Activated CD8-positive, alpha-beta memory T cell treated with anti-CD3 and anti-CD28 coated beads, Interleukin-2, amount 50 U/mL, for 48 hours (primary cell): ENCODE data around the gene SH3BP2.
"Not testable (repeated sequence)": the region's sequence is repeated elsewhere in the genome, so short reads cannot be mapped to it uniquely, and the experiment has no call there.

Experiments
- DNase-seq: peaks from one replicate; pipeline ENCODE4 v3.0.0-alpha.2; 2020

The SH3BP2 gene

DNA sequence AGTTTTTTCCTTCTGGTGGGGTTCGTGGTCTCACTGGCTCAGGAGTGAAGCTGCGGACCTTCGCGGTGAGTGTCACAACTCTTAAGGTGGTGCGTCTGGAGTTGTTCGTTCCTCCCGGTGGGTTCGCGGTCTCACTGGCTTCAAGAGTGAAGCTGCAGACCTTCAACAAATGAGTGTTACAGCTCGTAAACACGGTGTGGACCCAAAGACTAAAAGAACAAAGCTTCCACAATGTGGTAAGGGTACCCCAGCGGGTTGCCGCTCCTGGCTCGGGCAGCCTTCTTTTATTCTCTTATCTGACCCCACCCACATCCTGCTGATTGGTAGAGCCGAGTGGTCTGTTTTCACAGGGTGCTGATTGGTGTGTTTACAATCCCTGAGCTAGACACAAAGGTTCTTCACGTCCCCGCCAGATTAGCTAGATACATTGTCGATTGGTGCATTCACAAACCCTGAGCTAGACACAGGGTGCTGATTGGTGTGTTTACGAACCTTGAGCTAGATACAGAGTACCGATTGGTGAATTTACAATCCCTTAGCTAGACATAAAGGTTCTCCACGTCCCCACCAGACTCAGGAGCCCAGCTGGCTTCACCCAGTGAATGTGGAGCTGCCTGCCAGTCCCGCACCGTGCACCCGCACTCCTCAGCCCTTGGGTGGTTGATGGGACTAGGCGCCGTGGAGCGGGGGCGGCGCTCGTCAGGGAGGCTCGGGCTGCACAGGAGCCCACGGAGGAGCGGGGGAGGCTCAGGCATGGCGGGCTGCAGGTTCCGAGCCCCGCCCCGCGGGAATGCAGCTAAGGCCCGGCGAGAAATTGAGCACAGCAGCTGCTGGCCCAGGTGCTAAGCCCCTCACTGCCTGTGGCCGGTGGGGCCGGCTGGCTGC is 30.2 kb upstream of the SH3BP2 start:
- not testable (repeated sequence) for DNase-seq

DNA sequence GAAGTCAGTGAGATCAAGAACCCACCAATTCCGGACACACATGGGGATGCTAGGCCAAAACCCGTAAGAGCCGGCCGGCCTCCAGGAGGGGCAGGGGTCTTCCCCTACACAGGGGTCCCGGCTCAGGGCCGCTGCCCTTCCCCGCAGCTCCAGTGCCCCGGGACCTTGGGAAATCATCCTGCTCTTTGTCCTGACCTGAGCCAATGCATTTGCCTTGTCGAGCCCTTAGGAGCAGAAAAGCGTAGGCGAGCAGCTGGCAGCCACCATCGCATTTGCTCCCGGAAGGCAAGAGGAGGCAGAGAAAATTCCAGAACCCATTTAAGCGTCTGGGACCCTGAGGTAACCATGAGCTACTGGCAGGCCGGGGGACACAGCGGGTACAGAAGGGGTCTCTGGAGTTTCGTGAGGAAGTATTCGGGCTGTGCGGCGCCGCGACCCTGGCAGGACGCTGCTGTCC is 29.3 kb upstream of the SH3BP2 start:
- DNase-seq: no peak

DNA sequence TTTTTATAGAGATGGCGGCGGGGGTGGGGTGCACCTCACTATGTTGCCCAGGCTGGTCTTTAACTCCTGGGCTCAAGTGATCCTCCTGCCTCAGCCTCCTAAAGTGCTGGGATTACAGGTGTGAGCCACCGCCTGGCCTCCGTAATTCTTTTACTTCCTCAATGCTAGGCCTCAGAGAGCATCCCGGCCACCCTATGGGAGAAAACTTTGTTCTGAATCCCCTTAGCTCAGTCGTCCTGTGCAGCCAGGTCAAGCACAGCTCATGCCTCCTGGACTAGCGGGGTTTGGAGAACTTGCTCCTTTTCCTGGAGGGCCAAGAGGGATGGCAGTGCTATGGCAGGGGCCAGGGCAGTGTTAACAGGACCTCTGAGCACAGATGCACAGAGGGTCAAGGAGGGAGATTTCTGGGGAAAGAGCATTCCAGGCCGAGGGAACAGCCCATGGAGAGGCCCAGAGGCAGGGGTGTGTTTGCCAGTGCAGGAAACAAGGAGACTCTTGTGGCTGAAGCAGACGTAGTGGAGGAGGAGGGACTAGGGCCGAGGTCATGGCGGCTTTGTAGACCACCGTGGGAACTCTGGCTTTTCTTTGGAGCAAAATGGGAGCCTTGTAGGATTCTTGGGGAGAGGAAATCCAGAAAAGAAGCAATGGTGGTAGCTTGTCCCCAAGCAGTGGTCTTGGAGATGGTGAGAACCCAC is 26.9 kb upstream of the SH3BP2 start:
- no peak for DNase-seq

DNA sequence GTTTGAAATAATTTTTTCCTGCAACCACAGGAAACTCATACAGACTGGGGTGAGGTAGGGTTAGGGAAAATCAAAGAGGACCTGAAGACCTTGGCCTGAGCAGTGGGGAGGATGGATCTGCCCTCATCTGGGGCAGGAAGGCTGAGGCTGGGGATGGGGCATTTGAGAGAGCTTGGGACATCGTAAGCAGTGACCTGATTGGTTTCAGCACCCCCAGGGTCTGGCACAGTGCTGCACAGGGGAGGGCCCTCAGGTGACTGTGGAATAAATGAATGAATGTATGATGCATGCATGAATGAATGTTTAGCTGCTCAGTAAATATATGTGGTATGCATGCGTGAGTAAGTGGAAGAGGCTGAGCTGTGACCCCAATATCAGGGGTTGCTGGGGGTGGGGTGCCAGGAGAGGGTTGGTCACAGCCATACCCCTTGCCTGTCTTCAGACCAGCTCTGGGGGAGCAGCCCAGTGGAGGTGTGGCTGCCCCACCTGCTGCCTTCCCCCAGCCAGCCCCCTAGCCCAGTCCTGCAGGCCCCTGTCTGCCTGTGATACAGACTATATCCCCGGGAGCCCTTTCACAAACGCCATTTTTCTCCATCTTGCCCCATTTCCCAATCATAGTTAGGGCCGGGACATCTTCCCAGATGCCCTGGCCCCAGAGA is 25.7 kb upstream of the SH3BP2 start:
- DNase-seq: no peak

DNA sequence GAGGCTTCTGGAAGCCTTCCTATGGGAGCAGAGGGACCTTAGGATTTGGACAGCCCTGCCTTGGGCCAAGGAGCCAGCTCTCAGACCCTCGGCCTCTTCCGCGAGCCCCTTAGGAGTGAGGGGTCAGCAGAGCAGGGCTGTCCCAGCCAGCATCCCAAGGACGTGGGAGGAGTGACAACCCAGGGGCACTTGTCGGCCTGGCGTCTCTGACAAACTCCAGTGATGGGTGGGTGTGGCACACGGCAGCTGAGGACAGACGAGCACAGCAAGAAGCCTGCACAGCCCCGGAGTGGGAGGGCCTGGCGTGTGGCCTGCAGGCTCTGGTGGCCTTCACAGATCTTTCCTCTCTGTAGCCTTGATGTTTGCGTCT is 25.2 kb upstream of the SH3BP2 start:
- no peak for DNase-seq

DNA sequence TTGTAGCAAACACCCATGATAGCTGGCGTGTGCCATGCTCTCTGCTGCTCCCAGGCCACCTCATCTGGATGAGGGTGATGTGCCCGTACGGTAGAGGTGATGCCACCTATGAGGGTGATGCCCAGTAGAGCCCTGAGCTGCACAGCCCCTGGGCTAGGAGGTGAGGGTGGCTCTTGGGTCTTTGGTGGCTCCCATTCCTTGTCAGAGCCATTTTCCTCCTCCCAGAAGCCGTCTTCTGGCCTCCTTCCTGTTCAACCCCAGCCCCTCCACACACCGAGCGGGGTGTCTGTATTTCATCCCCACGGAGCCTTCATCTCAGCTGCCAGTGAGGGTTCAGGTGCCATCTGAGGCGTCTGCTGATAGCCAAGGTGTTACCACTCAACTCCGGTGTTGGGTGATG is 24.8 kb upstream of the SH3BP2 start:
- DNase-seq: no peak

DNA sequence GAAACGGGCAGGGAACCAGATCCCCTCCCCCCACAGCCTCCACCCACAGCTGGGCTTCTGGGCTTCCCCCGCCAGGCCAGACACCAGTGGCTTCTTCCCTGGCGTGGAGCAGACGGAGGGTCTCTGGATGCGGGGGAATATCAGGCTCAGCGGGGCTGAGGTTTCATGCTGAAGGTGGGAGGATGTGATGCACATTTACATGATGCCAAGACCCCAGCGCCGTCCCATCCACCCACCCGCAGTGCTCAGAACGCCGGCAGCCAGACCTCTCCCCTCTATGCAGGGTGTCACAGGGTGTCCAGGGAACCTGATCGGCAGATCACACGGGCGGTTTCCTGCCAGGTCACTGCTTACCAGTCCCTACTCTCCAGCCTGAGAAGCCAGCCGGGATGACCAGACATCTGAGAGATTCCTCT is 24.0 kb upstream of the SH3BP2 start:
- DNase-seq: no peak

DNA sequence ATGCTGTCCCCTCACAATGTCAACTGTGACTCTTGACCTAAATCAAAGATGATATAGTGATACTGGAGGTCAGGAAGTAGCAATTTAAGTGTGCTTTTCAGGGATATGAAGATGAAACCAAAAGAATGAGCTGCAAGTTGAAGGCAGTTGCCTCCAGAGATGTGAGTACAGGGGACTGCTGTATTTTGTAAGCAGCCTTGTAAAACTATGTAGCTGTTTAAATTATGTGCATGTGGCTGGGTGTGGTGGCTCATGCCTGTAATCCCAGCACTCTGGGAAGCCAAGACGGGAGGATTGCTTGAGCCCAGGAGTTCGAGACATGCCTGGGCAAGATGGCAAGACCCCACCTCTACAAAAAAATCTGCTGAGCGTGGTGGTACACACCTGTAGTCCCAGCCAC is 21.6 kb upstream of the SH3BP2 start:
- DNase-seq: no peak

DNA sequence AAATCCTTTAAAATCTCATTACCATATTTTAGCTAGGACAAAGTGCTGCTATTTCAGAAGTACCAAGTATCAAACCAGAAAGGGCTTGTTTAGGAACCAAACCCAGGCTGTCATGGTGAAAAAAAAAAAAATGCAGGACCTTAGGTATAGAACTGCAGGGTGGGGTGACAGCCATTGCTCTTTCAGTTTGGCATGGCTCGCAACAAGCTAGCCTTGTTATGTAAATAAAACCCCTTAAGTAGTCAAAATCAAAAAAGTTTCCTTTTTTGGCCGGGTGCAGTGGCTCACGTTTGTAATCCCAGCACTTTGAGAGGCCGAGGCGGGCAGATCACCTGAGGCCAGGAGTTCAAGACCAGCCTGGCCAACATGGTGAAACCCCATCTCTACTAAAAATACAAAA is 12.2 kb upstream of the SH3BP2 start:
- not testable (repeated sequence) for DNase-seq

DNA sequence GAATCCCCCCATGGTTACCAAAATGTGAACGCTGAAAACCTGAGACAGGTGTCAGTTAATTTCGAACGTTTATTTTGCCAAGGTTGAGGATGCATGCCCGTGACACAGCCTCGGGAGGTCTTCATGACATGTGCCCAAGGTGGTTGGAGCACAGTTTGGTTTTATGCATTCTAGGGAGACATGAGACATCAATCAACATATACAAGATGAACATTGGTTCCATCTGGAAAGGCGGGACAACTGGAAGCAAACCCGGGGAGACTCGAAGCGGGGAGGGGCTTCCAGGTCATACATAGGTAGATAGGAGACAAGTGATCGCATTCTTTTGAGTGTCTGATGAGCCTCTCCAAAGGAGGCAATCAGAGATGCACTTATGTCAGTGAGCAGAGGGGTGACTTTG is 11.0 kb upstream of the SH3BP2 start:
- no peak for DNase-seq

DNA sequence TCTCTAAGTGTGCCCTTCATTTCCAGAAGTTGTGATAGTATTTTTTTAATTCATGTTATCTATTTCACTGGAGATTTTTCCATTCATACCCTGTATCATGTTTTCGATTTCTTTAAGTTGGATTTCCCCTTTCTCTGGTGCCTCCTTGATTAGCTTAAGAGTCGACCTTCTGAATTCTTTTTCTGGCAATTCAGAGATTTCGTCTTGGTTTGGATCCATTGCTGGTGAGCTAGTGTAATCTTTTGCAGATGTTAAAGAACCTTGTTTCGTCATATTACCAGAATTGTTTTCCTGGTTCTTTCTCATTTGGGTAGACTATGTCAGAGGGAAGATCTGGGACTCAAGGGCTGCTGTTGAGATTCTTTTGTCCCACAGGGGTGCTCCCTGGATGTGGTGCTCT is 9.1 kb upstream of the SH3BP2 start:
- no peak for DNase-seq

DNA sequence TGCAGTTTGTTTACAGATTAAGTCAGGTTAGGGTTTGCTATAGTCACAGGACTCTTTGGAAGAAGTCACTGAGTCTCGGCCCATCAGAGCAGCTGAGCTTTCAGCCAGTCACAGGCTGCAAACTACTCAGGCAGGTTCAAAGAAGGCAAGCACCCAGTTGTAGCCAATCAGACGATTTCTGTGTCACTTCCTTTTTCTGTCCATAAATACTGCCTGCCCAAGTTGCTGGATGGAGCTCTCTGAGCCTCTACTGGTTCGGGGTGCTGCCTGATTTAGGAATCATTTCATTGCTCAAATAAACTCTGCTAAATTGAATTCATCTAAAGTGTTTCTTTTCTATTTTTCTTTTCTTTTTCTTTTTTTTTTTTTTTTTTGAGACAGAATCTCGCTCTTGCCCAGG is 7.3 kb upstream of the SH3BP2 start:
- peak; percentile 59 for DNase-seq

DNA sequence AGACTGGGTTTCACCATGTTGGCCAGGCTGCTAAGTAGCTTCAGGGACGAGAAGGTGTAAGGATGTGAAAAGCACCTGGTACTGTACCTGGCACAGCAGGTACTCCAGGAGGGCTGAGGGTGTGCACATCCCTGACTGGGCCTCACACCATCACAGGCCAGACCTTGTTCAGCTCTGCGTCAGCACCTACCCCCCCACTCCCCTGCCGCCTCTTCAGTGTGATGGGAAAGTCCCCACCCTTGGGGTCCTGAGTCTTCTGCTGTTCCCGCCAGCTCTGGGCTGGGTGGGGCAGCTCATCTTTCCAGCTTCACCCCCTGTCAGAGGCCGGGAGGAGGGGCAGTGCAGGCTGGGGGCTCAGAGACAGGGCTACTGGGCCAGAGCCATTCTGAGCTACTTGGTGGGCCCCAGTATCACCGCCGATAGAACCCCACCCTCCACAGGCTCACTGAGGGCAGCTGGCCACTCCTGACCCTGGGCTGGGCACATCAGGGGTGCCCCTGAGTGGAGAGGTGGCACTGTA is 6.7 kb upstream of the SH3BP2 start:
- DNase-seq: peak; percentile 82

DNA sequence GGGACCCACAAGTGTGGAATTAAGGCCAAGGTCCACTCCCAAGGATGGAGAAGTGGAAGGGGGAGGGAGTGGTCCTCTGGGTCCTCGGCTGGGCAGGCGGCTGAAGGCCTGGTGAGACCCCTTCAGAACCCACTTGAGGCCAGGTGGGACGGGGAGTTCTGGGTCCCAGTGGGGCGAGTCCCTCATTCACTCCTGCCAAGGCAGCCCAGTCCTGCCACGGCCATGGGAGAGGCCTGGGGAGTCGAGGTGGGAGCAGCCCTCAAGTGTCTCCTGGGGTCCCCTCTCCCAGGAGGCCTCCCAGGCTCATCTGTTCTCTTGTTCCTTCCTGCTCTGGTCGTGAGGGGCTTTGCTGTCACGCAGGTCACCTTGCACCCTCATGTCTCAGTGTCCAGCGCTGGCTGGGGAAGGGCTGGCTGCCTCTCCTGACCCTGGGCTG is 6.1 kb upstream of the SH3BP2 start:
- peak; percentile 71 for DNase-seq

DNA sequence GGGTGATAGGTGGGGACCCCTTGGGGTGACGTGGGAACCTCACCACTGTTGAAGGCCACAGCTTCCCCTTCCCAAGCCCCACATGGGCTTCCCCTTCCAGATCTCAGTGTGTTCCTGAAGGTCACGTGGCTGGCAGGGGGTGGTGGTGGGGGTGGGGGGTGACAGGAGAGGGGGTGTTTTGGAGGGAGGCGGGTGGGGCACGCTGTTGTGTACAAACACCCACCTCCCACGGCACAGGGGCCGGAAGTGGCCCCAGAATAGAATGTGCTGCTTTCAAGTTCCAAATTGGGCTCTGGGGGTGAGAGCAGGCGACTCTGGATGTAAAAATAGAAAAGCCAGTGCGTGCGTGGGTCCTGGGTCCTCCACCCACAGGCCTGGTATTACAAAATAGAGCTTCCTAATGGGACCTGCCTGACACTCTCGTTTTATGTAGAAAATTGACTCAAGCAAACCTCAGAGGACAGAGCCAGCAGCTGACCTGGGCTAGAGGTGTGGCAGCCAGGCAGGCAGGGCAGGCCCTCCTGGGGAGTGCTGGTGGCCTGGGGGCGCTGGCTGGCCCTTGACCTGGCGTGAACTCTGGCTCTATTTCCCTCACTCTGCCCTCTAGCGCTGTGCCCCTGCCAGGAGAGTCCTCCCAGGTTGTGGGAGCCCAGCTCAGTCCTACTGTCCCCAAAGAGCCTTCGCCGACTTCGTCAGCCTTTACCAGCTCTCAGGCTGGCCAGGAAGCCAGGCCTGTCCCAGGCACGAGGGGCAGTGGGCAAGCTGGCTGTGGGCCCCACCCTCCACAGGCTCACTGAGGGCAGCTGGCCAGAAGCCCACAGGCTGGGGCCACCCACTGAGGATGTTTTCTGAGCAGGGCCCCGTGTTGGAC is 5.4 kb upstream of the SH3BP2 start:
- DNase-seq: peak; percentile 75

DNA sequence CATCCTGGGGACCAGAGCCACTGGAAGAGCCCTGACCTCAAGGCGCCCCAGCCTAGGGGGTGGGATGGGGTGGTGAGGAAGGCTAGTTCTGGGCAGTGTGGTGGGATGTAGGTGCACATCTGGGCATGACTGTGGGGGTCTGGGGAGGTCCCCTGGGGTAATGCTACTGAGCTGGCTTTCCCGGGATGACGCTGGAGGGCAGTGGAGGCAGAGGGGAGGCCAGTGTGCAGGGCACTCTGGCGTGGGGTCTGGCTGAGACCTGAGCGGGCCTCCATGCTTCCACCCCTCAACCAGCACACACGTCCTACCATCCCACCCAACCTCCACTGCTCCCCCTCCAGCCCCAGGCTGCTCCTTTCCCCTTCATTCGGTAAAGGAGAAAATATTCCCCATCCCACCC is 4.8 kb upstream of the SH3BP2 start:
- DNase-seq: no peak

DNA sequence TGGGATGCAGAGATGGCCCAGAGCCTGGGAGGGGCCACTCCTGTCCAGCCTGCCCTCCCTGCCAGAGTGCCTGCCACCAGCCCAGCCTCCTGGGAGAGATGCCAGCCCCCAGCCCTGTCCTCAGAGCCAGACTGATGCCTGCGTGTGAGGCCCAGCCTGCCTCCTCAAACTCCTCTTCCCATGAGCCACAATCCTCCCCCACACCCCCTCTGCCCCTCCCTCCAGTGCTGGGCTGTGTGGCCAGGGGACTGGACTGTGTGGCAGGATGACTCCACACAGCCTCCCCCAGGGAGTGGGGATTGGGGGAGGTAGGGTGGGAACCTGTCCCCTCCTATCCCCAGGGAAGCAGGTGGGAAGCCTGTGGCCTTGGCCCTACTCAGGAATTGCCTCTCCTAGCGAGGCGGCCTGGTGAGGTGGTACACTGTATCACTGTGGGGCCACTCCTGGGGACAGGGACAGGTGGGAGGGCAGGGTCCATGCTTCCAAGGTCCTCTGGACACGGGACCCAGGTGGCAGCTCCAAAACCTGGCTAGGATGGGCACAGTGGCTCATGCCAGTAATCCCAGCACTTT is 4.3 kb upstream of the SH3BP2 start:
- DNase-seq: peak; percentile 51

DNA sequence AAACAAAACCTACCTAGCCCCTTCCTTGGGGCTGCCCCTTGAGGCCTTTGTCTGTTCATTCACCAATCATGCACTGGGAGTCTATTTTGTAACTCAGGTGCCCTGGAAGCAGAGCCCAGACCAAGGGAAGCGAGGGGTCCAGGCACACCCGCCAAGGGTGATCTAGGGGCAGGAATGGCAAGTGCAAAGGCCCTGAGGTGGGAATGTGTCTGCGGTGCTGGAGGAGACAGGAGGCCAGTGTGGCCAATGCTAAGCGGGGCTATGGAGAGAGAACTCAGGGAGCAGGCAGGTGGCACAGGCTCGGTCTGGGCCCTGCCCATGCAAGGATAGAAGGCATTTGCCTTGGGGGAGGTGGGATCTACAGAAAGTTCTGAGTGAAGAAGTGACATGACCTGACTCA is 3.5 kb upstream of the SH3BP2 start:
- peak; percentile 55 for DNase-seq

DNA sequence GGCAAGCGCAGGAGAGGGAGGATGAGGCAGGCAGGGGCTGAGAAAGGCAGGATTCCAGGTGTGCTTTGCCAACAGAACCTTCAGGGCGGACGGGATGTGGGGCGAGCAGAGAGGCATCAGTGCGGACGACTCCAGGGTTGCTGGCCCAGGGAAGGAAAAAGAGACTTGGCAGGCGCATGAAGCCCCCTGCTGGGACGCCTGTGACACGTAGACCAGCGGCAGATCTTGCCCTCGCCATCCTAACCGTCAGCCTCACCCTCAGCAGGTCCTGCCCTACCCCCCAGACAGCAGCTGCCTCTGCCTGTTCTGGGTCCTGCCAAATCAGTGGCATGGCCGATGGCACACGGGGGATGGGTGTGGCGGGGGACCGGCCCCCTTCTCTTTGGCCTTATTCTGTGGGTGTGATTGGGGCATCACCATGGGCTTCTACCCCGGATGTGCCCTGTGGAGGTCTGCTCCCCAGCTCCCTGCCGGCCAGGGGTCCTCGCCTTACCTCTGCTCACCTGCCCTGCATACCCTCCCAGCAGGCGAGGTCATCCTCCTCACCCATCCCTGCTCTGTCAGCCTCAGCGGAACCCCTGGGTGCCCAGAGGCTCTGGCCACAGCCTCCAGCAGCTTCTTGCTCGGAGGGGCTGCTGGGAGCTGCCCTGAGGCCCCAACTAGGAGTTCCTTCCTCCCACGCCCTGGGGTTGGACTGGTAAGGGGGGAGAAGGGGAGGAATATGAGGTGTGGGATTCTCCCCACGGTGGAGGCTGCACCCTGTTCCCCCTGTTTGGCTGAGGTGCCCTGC is 2.9 kb upstream of the SH3BP2 start:
- no peak for DNase-seq

DNA sequence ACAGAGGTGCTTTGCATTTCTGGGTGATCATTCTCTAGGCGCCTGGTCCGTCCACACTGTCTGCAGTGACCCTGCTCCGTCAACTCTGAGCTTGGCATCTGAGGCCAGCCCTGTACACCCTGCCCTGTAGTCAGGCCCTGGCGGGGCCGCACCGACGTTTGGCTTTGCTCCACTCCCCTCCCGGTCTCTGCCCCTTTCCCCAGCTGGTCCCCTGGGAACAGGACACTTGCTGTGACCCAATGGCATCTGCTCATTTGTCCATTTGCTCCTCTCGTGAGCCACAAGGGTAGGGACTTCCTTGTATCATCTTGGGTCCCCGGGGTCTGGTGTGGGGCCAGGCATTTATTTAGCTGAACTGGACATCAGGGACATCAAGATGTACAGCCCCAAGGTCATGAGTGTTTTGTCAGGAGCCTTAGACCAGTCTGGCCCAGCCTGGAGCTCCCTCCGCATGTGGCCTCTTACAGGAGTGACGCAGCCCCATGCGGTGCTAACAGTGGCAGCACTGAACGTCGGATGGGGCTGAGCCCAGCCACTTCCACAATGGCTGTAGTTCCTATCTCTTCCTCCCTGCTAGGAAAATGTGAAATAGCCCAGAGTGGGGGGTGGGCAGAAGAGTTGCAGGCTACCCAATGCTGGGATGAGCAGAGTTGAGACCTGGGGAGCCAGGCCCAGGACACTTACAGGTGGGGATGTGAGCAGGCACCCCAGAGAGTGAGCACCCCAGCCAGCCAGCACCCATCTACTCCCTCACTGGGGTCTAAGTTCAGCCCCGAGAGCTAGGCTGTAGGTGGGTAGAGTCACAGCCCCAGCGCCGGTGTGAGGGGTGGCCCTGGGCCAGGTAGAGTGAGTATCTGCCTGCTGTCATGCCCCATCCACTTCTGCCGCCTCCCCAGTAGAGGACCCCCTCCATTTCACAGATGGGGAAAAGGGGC is 2.0 kb upstream of the SH3BP2 start:
- DNase-seq: peak; percentile 56
